ENCODE measurements around the gene ELOVL7. TPM values are rescaled to one million over a fixed set of nuclear protein-coding genes. Genes with fewer than 3 reads are reported as not detected.

Gene ELOVL7
- total RNA-seq (2012; rRNA removed) (0.18 TPM in 1 of 2 replicates, not detected in the other), polyA plus RNA-seq (2012; rRNA removed) (not detected in 2 replicates), Bru-seq, nascent RNA (percentile 18 among the genes with signal in this experiment), BruChase-seq, experiment 1, labeled RNA remaining after a 6-hour chase (percentile 18 among the genes with signal in this experiment), BruChase-seq, experiment 2, labeled RNA remaining after a 2-hour chase (percentile 20 among the genes with signal in this experiment)
- polyA plus RNA-seq (2012; cell fraction: cytosol; rRNA removed): not detected in 2 replicates
- polyA plus RNA-seq (2012; cell fraction: nucleus; rRNA removed; ENCODE audit: low replicate concordance): 0.08 and 0.25 TPM in 2 replicates
- long read RNA-seq: 0 reads

- CTCF ChIA-PET: interaction anchor here (0.5 to 0.6 kb wide), 2 partner anchors 8 to 14 kb away, joined by 3 read pairs; no protein-coding TSS in a partner anchor
- BruUV-seq (replicated peaks): no TSS peak
- H2BK20ac ChIP-seq (ENCODE audit: low read depth, low read length): no peak within 1 kb of the TSS
- no peak within 1 kb of the TSS for H2BK15ac ChIP-seq (ENCODE audit: low read depth, low read length)
- peak; percentile 29 for DNase-seq
- H2AK5ac ChIP-seq (ENCODE audit: low read depth, low read length): no peak within 1 kb of the TSS
- H2BK120ac ChIP-seq (ENCODE audit: low read depth, low read length): no peak within 1 kb of the TSS
- in situ Hi-C loops (cut with MboI; ENCODE audit: low sequenced_read_pairs) (no loop called here), dilution Hi-C loops (cut with HindIII; ENCODE audit: low sequenced_read_pairs, unreplicated experiment) (no loop called here), intact Hi-C loops (cut with micrococcal nuclease) (loop anchor here (5.0 to 10.0 kb wide), 2 partner anchors 139 to 1872 kb away; partner anchors contain the start of gene DEPDC1B)
- H4K5ac ChIP-seq (ENCODE audit: low read depth, low read length): no peak within 1 kb of the TSS
- no peaks in the 10 kb centered on the region for H3K36me3 ChIP-seq (ENCODE audit: control insufficient read depth, insufficient read depth, low read length)
- no peak within 1 kb of the TSS for H3K14ac ChIP-seq (replicated peaks; ENCODE audit: low read depth, low read length)
- H3K4ac ChIP-seq (ENCODE audit: low read depth, low read length): no peak within 1 kb of the TSS
- TF ChIP-seq CTCF (conservative IDR thresholded peaks at IDR 0.05; ENCODE audit: low read depth, low read length) (0 out of 2 replicates have a peak, but pooled peaks have one; percentile 27), POLR2A (IDR thresholded peaks at IDR 0.05; ENCODE audit: low read depth, low read length) (no peak), FOS (IDR thresholded peaks at IDR 0.05; ENCODE audit: low read depth, low read length) (0 out of 2 replicates have a peak, but pooled peaks have one; percentile 19)
- H3K4me3 ChIP-seq (ENCODE audit: insufficient read depth, low read depth, low read length): peak within 1 kb of the TSS; percentile 79
- H4K8ac ChIP-seq (ENCODE audit: low read depth in 2 of 2, low read length in 2 of 2): no peak within 1 kb of the TSS
- H3K4me2 ChIP-seq (ENCODE audit: low read depth, low read length): peak within 1 kb of the TSS; percentile 86
- POLR2A ChIA-PET (ENCODE audit: unreplicated experiment): no interaction called here
- no peak within 1 kb of the TSS for H4K91ac ChIP-seq (ENCODE audit: insufficient read depth, low read depth, low read length)
- H3K27me3 ChIP-seq (ENCODE audit: control insufficient read depth, insufficient read depth, low read length): peaks cover 49% of the 10 kb centered on the region
- H3K9me1 ChIP-seq (ENCODE audit: insufficient read depth, low read length): no peaks in the 10 kb centered on the region
- H2AK9ac ChIP-seq (replicated peaks; ENCODE audit: low read depth, low read length, poor library complexity): no peak within 1 kb of the TSS
- H2BK5ac ChIP-seq (ENCODE audit: low read depth, low read length, poor library complexity, severe bottlenecking): no peak within 1 kb of the TSS
- ATAC-seq (ENCODE audit: low read depth): peak; percentile 93
- no peaks in the 10 kb centered on the region for H3K79me1 ChIP-seq (ENCODE audit: low read depth in 1 of 2, low read length in 2 of 2)
- H3K18ac ChIP-seq (ENCODE audit: low read depth, low read length): no peak within 1 kb of the TSS
- no peak within 1 kb of the TSS for H3K9ac ChIP-seq (ENCODE audit: low read depth, low read length)
- 1% methylated on average over 23 of the region's 87 CpGs; no CpG with 5 or more reads in 1 of the 2 experiments for WGBS, 2 experiments (ENCODE audit: extremely low coverage in 2 of 2, insufficient read length in 1 of 2)
- H3K4me1 ChIP-seq (ENCODE audit: control insufficient read depth, insufficient read depth, low read length): no peaks in the 10 kb centered on the region; the same call in 1 of the 2 replicates
- no peak within 1 kb of the TSS for H3K23ac ChIP-seq (ENCODE audit: low read depth, low read length)
- H3K9me3 ChIP-seq (ENCODE audit: control insufficient read depth, insufficient read depth, low read length): no peaks in the 10 kb centered on the region
- no peaks in the 10 kb centered on the region for H4K20me1 ChIP-seq (ENCODE audit: insufficient read depth, low read length)
- peak within 1 kb of the TSS; percentile 88 for H2AFZ ChIP-seq (replicated peaks; ENCODE audit: low read length, poor library complexity)
- H3K27ac ChIP-seq (ENCODE audit: insufficient read depth, low read length): no peak within 1 kb of the TSS
- no peak within 1 kb of the TSS for H3K56ac ChIP-seq (ENCODE audit: extremely low read depth, insufficient read depth, low read length)
Measured at GRCh38 chr5:60843936-60844905, at the start of gene ELOVL7. Gene ELOVL7, minus strand, starts transcription at chr5:60844269. Its CDS starts 56,872 bp downstream, at chr5:60787397.

All from IMR-90 (cell line).